Measurements from ENCODE around the gene CSTF1. TPM values are rescaled to one million over a fixed set of nuclear protein-coding genes. Genes with fewer than 3 reads are reported as not detected.

CSTF1 gene
- total and polyA plus RNA-seq, 2 donors (not counting 1 experiment from before 2014, with no cell fraction given), result 31.2 to 55.2 TPM

- DNase-seq (ENCODE audit: low read depth in 2 of 2), result no peak
- Histone ChIP-seq H2AFZ (ENCODE audit: low read length) (no peak overlapping the region), H3K9ac (ENCODE audit: insufficient read depth, low read length) (no peak overlapping the region), H4K20me1 (ENCODE audit: control insufficient read depth, extremely low read depth, insufficient read depth, low read length) (no peaks in the 10 kb centered on the region), H3K79me2 (ENCODE audit: control insufficient read depth, insufficient read depth, low read length) (peaks cover 7% of the 10 kb centered on the region), H3K27me3 (ENCODE audit: control insufficient read depth, insufficient read depth, low read length) (no peaks in the 10 kb centered on the region), H3K36me3 (ENCODE audit: control insufficient read depth, insufficient read depth, low read length) (peaks cover 14% of the 10 kb centered on the region), H3K4me2 (ENCODE audit: extremely low read depth, insufficient read depth, low read length) (no peak overlapping the region), H3K4me3 (replicated peaks in 1 of 4; ENCODE audit: control extremely low read depth in 1 of 4, insufficient read depth in 1 of 4, low read depth in 3 of 4, low read length in 4 of 4) (no peak overlapping the region), H3K4me1 (ENCODE audit: control insufficient read depth, extremely low read depth, insufficient read depth, low read length) (no peaks in the 10 kb centered on the region), H3K27ac (ENCODE audit: insufficient read depth, low read length) (no peak overlapping the region), H3K9me3 (ENCODE audit: control insufficient read depth, insufficient read depth, low read depth, low read length) (no peaks in the 10 kb centered on the region)
- TF ChIP-seq CTCF (conservative IDR thresholded peaks at IDR 0.05 in 1 of 2, IDR thresholded peaks at IDR 0.05 in 1 of 2; ENCODE audit: low read depth in 1 of 2, low read length in 2 of 2), result no peak
- TF ChIP-seq EZH2 (IDR thresholded peaks at IDR 0.05; ENCODE audit: low read length, missing control alignments), result no peak
Observed at GRCh38 chr20:56368351-56369134, 23.9 kb upstream of the CSTF1 start.

GRCh38 chr20:56369179-56369578, 23.3 kb upstream of the CSTF1 start:
- H3K27ac ChIP-seq (ENCODE audit: insufficient read depth, low read length), result no peak overlapping the region

GRCh38 chr20:56371977-56372376, 20.5 kb upstream of the CSTF1 start:
- no peak overlapping the region for H3K4me3 ChIP-seq (replicated peaks in 1 of 4; ENCODE audit: control extremely low read depth in 1 of 4, insufficient read depth in 1 of 4, low read depth in 3 of 4, low read length in 4 of 4)
- DNase-seq (ENCODE audit: low read depth in 2 of 2), result no peak
- H3K36me3 ChIP-seq (ENCODE audit: control insufficient read depth, insufficient read depth, low read length), result peaks cover 12% of the 10 kb centered on the region
- H3K9ac ChIP-seq (ENCODE audit: insufficient read depth, low read length), result no peak overlapping the region
- H3K4me2 ChIP-seq (ENCODE audit: extremely low read depth, insufficient read depth, low read length), result no peak overlapping the region
- no peak for TF ChIP-seq CTCF (conservative IDR thresholded peaks at IDR 0.05 in 1 of 2, IDR thresholded peaks at IDR 0.05 in 1 of 2; ENCODE audit: low read depth in 1 of 2, low read length in 2 of 2)
- no peak for TF ChIP-seq EZH2 (IDR thresholded peaks at IDR 0.05; ENCODE audit: low read length, missing control alignments)
- no peaks in the 10 kb centered on the region for H3K27me3 ChIP-seq (ENCODE audit: control insufficient read depth, insufficient read depth, low read length)
- peaks cover 25% of the 10 kb centered on the region for H3K79me2 ChIP-seq (ENCODE audit: control insufficient read depth, insufficient read depth, low read length)
- no peaks in the 10 kb centered on the region for H3K9me3 ChIP-seq (ENCODE audit: control insufficient read depth, insufficient read depth, low read depth, low read length)
- H2AFZ ChIP-seq (ENCODE audit: low read length), result no peak overlapping the region
- H3K27ac ChIP-seq (ENCODE audit: insufficient read depth, low read length), result no peak overlapping the region
- H4K20me1 ChIP-seq (ENCODE audit: control insufficient read depth, extremely low read depth, insufficient read depth, low read length), result no peaks in the 10 kb centered on the region
- no peaks in the 10 kb centered on the region for H3K4me1 ChIP-seq (ENCODE audit: control insufficient read depth, extremely low read depth, insufficient read depth, low read length)

More at GRCh38 chr20:56369179-56369578, 23.3 kb upstream of the CSTF1 start:
- H2AFZ ChIP-seq (ENCODE audit: low read length), result no peak overlapping the region
- H3K4me2 ChIP-seq (ENCODE audit: extremely low read depth, insufficient read depth, low read length), result no peak overlapping the region
- H3K4me3 ChIP-seq (replicated peaks in 1 of 4; ENCODE audit: control extremely low read depth in 1 of 4, insufficient read depth in 1 of 4, low read depth in 3 of 4, low read length in 4 of 4), result no peak overlapping the region
- no peaks in the 10 kb centered on the region for H3K27me3 ChIP-seq (ENCODE audit: control insufficient read depth, insufficient read depth, low read length)
- H3K79me2 ChIP-seq (ENCODE audit: control insufficient read depth, insufficient read depth, low read length), result peaks cover 9% of the 10 kb centered on the region
- no peaks in the 10 kb centered on the region for H4K20me1 ChIP-seq (ENCODE audit: control insufficient read depth, extremely low read depth, insufficient read depth, low read length)
- peaks cover 14% of the 10 kb centered on the region for H3K36me3 ChIP-seq (ENCODE audit: control insufficient read depth, insufficient read depth, low read length)
- no peaks in the 10 kb centered on the region for H3K9me3 ChIP-seq (ENCODE audit: control insufficient read depth, insufficient read depth, low read depth, low read length)
- no peaks in the 10 kb centered on the region for H3K4me1 ChIP-seq (ENCODE audit: control insufficient read depth, extremely low read depth, insufficient read depth, low read length)
- TF ChIP-seq CTCF (conservative IDR thresholded peaks at IDR 0.05 in 1 of 2, IDR thresholded peaks at IDR 0.05 in 1 of 2; ENCODE audit: low read depth in 1 of 2, low read length in 2 of 2) (no peak), EZH2 (IDR thresholded peaks at IDR 0.05; ENCODE audit: low read length, missing control alignments) (no peak)
- DNase-seq (ENCODE audit: low read depth in 2 of 2), result no peak
- no peak overlapping the region for H3K9ac ChIP-seq (ENCODE audit: insufficient read depth, low read length)
